ENCODE measurements around the gene C5AR1.

GRCh38 chr19:47371261-47371660 is 61.6 kb downstream of the C5AR1 start:
- TF ChIP-seq, protein P1, sequence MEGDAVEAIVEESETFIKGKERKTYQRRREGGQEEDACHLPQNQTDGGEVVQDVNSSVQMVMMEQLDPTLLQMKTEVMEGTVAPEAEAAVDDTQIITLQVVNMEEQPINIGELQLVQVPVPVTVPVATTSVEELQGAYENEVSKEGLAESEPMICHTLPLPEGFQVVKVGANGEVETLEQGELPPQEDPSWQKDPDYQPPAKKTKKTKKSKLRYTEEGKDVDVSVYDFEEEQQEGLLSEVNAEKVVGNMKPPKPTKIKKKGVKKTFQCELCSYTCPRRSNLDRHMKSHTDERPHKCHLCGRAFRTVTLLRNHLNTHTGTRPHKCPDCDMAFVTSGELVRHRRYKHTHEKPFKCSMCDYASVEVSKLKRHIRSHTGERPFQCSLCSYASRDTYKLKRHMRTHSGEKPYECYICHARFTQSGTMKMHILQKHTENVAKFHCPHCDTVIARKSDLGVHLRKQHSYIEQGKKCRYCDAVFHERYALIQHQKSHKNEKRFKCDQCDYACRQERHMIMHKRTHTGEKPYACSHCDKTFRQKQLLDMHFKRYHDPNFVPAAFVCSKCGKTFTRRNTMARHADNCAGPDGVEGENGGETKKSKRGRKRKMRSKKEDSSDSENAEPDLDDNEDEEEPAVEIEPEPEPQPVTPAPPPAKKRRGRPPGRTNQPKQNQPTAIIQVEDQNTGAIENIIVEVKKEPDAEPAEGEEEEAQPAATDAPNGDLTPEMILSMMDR (conservative IDR thresholded peaks at IDR 0.05; ENCODE audit: low read length) = no peak
- no peak for TF ChIP-seq EZH2phosphoT487 (IDR thresholded peaks at IDR 0.05; ENCODE audit: borderline replicate concordance)

Data from Loucy (cell line).